ENCODE data around the gene DDA1.

GRCh38 chr19:17303940-17304267 is 5.5 kb upstream of the DDA1 start:
- no peak for TF ChIP-seq USF1 (IDR thresholded peaks at IDR 0.05)
- TF ChIP-seq MAX (IDR thresholded peaks at IDR 0.05), result no peak
- no peak for TF ChIP-seq YY1 (IDR thresholded peaks at IDR 0.05; ENCODE audit: low read depth)
- no peak for TF ChIP-seq TEAD4 (IDR thresholded peaks at IDR 0.05)
- TF ChIP-seq ZBTB7A (IDR thresholded peaks at IDR 0.05; ENCODE audit: low read depth), result no peak
- TF ChIP-seq TCF12 (IDR thresholded peaks at IDR 0.05; ENCODE audit: low read depth), result no peak
- TF ChIP-seq EP300 (IDR thresholded peaks at IDR 0.05; ENCODE audit: borderline replicate concordance), result no peak
- TF ChIP-seq REST (IDR thresholded peaks at IDR 0.05; ENCODE audit: low read depth), result no peak
